GM20000 (cell line): Measurements from ENCODE around the gene ZNF407.
"Not testable (repeated sequence)": the region's sequence is repeated elsewhere in the genome, so short reads cannot be mapped to it uniquely, and the experiment has no call there.

Source experiments
- DNase-seq: peaks from one replicate; pipeline ENCODE4 v3.0.0; 2012; ENCODE audit warnings: low spot score
- TF ChIP-seq, protein P1 (sequence below): IDR thresholded peaks from 2 replicates; pipeline ENCODE4 v1.5.1; 2012; ENCODE audit warnings: mild to moderate bottlenecking, control low read depth; ENCODE audit errors: extremely low read depth, missing control alignments

The ZNF407 gene

DNA sequence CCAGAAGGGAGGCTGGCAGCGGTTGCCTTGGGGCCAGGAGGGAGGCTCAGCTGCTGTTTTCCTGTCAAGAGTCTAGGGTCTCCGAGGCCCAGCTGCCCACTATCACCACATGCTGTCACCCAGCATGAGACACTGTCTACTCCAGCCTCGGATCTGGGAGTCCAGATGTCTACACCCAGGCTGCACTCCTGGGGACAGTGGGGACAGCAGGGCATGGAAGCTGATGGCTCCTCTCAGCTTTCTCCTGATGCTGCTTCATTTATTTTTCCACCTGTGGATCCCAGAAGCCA, 477.3 kb downstream of the ZNF407 start:
- TF ChIP-seq, protein P1, sequence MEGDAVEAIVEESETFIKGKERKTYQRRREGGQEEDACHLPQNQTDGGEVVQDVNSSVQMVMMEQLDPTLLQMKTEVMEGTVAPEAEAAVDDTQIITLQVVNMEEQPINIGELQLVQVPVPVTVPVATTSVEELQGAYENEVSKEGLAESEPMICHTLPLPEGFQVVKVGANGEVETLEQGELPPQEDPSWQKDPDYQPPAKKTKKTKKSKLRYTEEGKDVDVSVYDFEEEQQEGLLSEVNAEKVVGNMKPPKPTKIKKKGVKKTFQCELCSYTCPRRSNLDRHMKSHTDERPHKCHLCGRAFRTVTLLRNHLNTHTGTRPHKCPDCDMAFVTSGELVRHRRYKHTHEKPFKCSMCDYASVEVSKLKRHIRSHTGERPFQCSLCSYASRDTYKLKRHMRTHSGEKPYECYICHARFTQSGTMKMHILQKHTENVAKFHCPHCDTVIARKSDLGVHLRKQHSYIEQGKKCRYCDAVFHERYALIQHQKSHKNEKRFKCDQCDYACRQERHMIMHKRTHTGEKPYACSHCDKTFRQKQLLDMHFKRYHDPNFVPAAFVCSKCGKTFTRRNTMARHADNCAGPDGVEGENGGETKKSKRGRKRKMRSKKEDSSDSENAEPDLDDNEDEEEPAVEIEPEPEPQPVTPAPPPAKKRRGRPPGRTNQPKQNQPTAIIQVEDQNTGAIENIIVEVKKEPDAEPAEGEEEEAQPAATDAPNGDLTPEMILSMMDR: no peak
- DNase-seq: no peak

DNA sequence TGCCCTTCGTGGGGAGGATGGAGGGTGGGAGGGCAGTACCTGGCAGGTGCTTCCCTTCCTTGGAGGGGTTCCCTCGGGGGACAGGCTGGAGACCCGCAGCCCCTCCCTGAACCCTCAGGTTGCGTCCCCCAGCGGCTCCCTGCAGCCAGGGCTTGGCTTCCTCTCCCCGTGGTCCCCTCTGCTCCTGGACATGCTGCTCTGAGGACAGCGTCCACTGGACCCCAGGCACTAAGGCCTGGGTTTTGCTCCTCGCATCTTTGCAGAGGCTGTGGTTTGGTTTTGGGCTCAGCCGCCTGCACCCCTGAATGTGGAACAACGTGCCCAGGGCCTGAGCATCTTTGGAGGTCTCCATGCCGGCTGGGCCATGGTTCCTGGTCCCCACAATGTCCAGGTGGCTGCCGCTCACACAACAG, 477.8 kb downstream of the ZNF407 start:
- DNase-seq: no peak
- TF ChIP-seq, protein P1: no peak

DNA sequence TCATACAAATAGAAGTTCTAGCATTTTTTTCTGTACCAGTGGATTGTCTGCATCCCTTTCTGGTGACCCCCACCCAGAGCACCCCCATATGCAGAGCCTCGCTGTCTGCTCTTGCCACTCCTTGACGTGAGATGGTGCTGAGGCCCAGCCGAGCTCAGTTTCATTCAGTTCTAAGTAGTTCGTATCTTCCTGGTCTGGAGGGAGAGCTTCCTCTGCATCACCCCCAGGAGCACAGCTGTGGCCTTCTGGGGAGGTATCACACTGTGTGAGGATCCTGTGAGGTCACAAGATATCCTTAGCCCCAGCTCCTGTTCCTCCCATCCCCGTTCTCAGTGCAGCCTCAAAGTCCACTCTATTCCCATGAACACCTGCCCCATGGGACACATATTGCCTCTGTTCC, 478.6 kb downstream of the ZNF407 start:
- TF ChIP-seq, protein P1: no peak
- no peak for DNase-seq

DNA sequence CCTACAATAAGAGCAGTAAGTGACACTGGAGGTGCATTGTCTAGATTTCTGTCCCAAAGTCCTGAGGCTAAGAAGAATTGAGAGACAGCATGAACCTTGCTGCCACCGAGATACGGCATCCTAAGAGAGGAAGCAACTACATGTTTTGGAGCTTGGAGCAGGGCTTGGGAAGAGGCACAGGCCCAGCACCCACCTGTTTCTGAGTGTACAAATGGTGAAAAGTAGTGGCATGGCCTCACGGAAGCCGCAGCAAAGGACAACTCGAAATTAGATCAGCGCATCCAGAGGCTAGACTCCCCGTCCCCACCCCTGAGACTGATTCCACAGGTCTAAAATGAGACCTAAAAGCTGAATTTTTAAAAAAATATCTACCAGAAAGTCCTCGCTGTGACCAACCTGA, 483.8 kb downstream of the ZNF407 start:
- TF ChIP-seq, protein P1: no peak
- DNase-seq: no peak

DNA sequence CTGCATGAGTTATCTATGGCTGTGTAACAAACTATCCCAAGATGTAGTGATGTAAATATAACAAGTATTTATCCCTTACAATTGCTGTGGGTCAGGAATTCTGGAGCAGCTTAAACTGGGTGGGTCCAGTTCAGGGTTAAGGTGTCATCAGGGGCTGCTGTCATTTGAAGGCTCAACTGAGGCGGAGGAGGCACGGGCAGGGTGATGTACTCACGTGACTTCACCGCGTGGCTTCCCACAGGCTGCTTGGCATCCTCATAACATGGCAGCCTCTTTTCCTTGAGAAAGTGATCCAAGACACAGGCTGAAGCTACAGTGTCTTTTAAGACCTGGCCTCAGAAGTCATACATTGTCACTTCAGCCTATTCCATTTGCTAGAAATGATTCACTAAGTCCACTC, 485.5 kb downstream of the ZNF407 start:
- DNase-seq: no peak
- TF ChIP-seq, protein P1: no peak

DNA sequence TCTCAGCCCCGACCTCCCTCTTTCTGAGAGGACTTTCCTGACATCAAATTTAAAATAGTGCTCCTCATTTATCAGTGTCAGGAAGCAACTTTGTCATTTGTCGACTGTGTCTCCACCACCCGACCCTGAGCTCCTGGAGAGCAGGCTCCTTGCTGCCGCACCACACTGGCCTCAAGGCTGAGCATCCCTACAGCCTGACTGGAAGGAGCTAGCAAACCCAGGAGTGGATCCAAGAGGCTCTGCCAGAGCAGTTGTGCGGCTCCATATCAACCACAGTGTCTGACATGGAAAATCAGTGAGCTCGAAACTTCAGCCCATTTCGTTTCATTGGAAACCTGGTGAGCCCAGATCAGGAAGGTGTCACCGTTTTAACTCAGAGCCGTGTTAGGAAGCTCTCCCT, 486.1 kb downstream of the ZNF407 start:
- no peak for DNase-seq
- TF ChIP-seq, protein P1: no peak

DNA sequence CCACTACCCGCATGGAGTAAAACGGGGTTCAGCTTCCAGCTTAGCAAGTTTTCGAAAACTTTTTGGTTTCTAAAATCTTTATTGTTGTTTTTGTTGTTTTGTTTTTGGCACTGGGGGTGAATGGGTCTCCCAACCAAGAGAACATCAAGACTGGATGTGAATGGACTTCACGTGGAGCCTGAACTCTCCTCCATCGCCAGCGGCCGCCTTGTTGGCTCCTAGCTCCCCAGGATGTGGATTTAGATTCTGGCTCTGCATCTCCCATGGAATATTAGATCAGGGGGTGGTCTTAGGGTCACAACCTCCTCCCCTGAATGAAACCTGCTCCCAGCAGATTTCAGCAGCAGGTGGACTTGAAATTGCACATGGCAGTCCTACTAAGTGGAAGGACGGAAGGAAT, 488.0 kb downstream of the ZNF407 start:
- not testable (repeated sequence) for DNase-seq

DNA sequence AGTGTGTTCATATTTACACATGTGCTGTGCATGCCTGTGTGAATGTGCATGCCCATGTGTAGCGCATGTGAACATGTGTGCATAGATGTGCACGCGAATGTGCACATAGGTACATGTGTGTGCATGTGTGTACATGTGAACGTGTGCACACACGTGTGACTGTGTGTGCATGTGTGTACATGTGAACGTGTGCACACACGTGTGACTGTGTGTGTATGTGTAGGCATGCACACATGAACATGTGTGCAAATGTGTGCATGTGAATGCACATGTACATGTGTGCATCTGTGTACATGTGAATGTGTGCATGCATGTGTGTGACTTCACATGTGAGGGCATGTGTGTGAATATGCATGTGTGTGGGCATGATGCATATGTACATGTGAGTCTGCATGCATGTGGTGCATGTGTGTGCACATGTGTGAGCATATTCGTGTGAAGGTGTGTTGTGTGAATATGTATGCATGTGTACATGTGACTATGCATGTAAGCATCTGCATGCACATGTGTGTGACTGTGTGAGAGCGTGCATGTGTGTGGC, 488.9 kb downstream of the ZNF407 start:
- TF ChIP-seq, protein P1: no peak
- no peak for DNase-seq
